ENCODE measurements around the gene KRT83. TPM values are rescaled to one million over a fixed set of nuclear protein-coding genes. Genes with fewer than 3 reads are reported as not detected.
"Not testable (repeated sequence)": the region's sequence is repeated elsewhere in the genome, so short reads cannot be mapped to it uniquely, and the experiment has no call there.

Gene KRT83
- total RNA-seq, 1 donor from 2014 or later, result not detected

GRCh38 chr12:52347551-52348510 lies 26.6 kb upstream of the KRT83 start:
- H3K36me3 ChIP-seq (ENCODE audit: control insufficient read depth, insufficient read depth, low read length), result no peaks in the 10 kb centered on the region
- TF ChIP-seq CTCF (IDR thresholded peaks at IDR 0.05; ENCODE audit: insufficient read depth, low read length, poor library complexity, severe bottlenecking), result no peak
- H3K4me3 ChIP-seq (ENCODE audit: low read depth, low read length), result no peak overlapping the region
- peaks cover 9% of the 10 kb centered on the region for H3K27me3 ChIP-seq (ENCODE audit: control insufficient read depth, insufficient read depth, low read length)
- DNase-seq (ENCODE audit: low read depth), result no peak

GRCh38 chr12:52347016-52347415 lies 25.8 kb upstream of the KRT83 start:
- no peak for TF ChIP-seq CTCF (IDR thresholded peaks at IDR 0.05; ENCODE audit: insufficient read depth, low read length, poor library complexity, severe bottlenecking)
- DNase-seq (ENCODE audit: low read depth), result no peak
- H3K36me3 ChIP-seq (ENCODE audit: control insufficient read depth, insufficient read depth, low read length), result no peaks in the 10 kb centered on the region
- H3K4me3 ChIP-seq (ENCODE audit: low read depth, low read length), result no peak overlapping the region
- H3K27me3 ChIP-seq (ENCODE audit: control insufficient read depth, insufficient read depth, low read length), result peaks cover 5% of the 10 kb centered on the region

GRCh38 chr12:52346593-52346992 lies 25.4 kb upstream of the KRT83 start:
- TF ChIP-seq CTCF (IDR thresholded peaks at IDR 0.05; ENCODE audit: insufficient read depth, low read length, poor library complexity, severe bottlenecking), result no peak
- no peaks in the 10 kb centered on the region for H3K36me3 ChIP-seq (ENCODE audit: control insufficient read depth, insufficient read depth, low read length)
- DNase-seq (ENCODE audit: low read depth), result no peak
- H3K27me3 ChIP-seq (ENCODE audit: control insufficient read depth, insufficient read depth, low read length), result peaks cover 5% of the 10 kb centered on the region
- no peak overlapping the region for H3K4me3 ChIP-seq (ENCODE audit: low read depth, low read length)

GRCh38 chr12:52345041-52345440 lies 23.8 kb upstream of the KRT83 start:
- not testable (repeated sequence) for H3K4me3 ChIP-seq (ENCODE audit: low read depth, low read length); H3K27me3 ChIP-seq (ENCODE audit: control insufficient read depth, insufficient read depth, low read length); DNase-seq (ENCODE audit: low read depth); H3K36me3 ChIP-seq (ENCODE audit: control insufficient read depth, insufficient read depth, low read length)

- H3K4me3 ChIP-seq (ENCODE audit: low read depth, low read length), result no peak overlapping the region
- DNase-seq (ENCODE audit: low read depth), result no peak
Measured at GRCh38 chr12:52344111-52344510, 22.9 kb upstream of the KRT83 start.

GRCh38 chr12:52343550-52343949 lies 22.4 kb upstream of the KRT83 start:
- DNase-seq (ENCODE audit: low read depth), result no peak
- no peaks in the 10 kb centered on the region for H3K36me3 ChIP-seq (ENCODE audit: control insufficient read depth, insufficient read depth, low read length)
- H3K4me3 ChIP-seq (ENCODE audit: low read depth, low read length), result no peak overlapping the region
- H3K27me3 ChIP-seq (ENCODE audit: control insufficient read depth, insufficient read depth, low read length), result peaks cover 3% of the 10 kb centered on the region
- no peak for TF ChIP-seq CTCF (IDR thresholded peaks at IDR 0.05; ENCODE audit: insufficient read depth, low read length, poor library complexity, severe bottlenecking)

More at GRCh38 chr12:52344111-52344510, 22.9 kb upstream of the KRT83 start:
- no peak for TF ChIP-seq CTCF (IDR thresholded peaks at IDR 0.05; ENCODE audit: insufficient read depth, low read length, poor library complexity, severe bottlenecking)
- Histone ChIP-seq H3K27me3 (ENCODE audit: control insufficient read depth, insufficient read depth, low read length) (peaks cover 3% of the 10 kb centered on the region), H3K36me3 (ENCODE audit: control insufficient read depth, insufficient read depth, low read length) (no peaks in the 10 kb centered on the region)

All from kidney epithelial cell (primary cell).